GM18519 (cell line): ENCODE measurements around the gene BAZ1B.
"Not testable (repeated sequence)": the region's sequence is repeated elsewhere in the genome, so short reads cannot be mapped to it uniquely, and the experiment has no call there.

Experiments
- ATAC-seq: cut with Tn5 transposase; IDR thresholded peaks from one replicate; pipeline ENCODE4 v1.9.1; 2021; ENCODE audit warnings: mild to moderate bottlenecking, moderate library complexity; ENCODE audit not compliant: unreplicated experiment, low FRiP score

Gene BAZ1B

GRCh38 chr7:73522105-73522872 is at the start of gene BAZ1B:
BAZ1B (minus strand) TSS chr7:73522293; CDS start chr7:73521933, 360 bp downstream.
- peak; percentile 79 for ATAC-seq

- ATAC-seq: no peak
Measured at GRCh38 chr7:73570977-73571376, 48.9 kb upstream of the BAZ1B start.

- no peak for ATAC-seq
Measured at GRCh38 chr7:73570521-73570920, 48.4 kb upstream of the BAZ1B start.

- no peak for ATAC-seq
Measured at GRCh38 chr7:73569042-73569608, 47.0 kb upstream of the BAZ1B start.

GRCh38 chr7:73567846-73568685 is 46.0 kb upstream of the BAZ1B start:
- no peak for ATAC-seq

GRCh38 chr7:73567140-73567539 is 45.0 kb upstream of the BAZ1B start:
- ATAC-seq: no peak

DNA sequence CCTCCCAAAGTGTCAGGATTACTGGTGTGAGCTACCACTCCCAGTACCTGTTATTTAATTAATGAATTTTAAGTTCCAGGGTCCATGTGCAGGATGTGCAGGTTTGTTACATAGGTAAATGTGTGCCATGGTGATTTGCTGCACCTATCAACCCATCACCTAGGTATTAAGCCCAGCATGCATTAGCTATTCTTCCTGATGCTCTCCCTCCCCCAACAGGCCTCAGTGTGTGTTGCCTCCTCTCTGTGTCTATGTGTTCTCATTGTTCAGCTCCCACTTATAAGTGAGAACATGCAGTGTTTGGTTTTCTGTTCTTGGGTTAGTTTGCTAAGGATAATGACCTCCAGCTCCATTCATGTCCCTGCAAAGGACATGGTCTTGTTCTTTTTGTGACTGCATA is 44.3 kb upstream of the BAZ1B start:
- ATAC-seq: not testable (repeated sequence)

- no peak for ATAC-seq
Measured at GRCh38 chr7:73565675-73566340, 43.7 kb upstream of the BAZ1B start.

- no peak for ATAC-seq
Measured at GRCh38 chr7:73560109-73560835, 38.2 kb upstream of the BAZ1B start.

GRCh38 chr7:73557397-73558257 is 35.5 kb upstream of the BAZ1B start, which contains the start of gene BCL7B:
BCL7B (minus strand) TSS chr7:73557690; CDS start chr7:73557578, 112 bp downstream.
- peak; percentile 24 for ATAC-seq

- peak; percentile 71 for ATAC-seq
Measured at GRCh38 chr7:73557108-73557396, 35.0 kb upstream of the BAZ1B start.

DNA sequence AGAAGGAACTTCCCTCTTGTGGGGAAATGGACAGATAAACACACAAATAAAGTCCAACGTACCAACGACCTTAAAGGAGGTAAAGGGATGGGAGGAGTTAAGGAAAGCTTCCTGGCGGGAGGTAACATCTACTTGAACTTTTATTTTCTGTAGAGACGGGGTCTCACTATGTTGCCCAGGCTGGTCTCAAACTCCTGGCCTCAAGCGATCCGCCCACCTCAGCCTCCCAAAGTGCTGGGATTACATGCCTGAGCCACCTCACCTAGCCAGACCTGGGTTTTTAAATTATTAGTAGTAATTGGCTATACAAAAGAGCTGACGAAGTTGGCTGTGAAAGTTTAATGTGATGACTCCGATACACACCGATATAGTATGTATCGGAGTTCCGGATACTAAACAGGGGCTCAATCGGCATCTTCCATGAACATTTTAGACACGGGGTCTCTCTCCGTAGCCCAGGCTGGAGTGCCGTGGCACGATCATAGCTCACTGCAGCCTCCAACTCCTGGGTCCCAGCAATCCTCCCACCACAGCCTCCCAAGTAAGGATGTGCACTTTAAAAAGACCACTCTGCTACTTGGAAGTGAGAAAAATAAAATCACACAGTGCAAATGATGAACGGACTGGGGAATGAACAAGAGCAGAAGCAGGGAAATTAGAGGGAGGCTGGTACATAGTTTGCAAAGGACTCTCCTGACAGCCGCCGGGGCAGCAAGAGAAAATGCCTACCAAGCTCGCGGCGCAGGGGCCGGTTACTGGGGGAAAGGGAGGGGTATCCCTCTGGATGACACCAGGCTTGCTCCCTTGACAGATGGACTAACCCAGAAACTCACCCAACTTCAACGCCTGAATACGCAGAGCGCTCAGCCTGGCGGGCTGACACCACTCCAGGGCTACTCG is 34.4 kb upstream of the BAZ1B start:
- ATAC-seq: no peak

DNA sequence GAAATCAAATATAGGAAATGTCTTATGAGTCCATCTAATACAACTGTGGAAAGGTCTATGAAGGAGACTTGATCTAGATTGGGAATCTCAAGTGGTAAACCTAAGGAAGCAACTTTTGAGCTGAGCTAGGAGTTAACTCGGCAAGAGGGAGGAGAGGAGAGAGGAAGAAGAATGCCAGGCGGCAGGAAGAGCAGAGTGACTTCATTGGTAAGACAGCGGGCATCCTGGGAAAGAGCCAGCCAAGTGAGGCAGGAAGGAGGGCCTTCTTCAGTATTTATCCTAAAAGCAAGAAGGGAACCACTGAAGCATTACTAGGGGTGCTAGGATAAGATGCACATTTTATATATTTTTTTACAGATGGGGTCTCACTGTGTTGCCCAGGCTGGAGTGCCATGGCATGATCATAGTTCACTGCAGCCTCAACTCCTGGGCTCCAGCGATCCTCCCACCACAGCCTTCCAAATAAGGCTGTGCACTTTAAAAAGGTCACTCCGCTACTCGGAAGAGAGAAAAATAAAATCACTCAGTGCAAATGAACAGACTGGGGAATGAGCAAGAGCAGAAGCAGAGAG is 33.4 kb upstream of the BAZ1B start:
- ATAC-seq: no peak

- ATAC-seq: not testable (repeated sequence)
Measured at GRCh38 chr7:73550093-73550492, 28.0 kb upstream of the BAZ1B start.

DNA sequence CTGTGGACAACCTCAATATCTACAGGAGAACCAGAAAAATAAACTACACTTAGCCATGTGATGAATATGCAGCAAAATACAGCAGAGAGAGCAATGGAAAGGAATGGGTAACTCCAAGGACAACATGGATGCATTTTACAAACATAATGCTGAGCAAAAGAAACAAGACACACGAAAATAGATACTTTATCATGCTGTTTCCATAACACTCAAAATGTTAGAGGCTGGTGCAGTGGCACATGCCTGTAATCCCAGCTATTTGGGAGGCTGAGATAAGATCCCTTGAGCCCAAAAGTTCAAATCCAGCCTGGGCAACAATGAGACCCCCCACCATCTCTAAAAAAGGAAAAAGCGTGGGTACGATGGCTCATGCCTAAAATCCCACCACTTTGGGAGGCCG is 27.1 kb upstream of the BAZ1B start:
- no peak for ATAC-seq

DNA sequence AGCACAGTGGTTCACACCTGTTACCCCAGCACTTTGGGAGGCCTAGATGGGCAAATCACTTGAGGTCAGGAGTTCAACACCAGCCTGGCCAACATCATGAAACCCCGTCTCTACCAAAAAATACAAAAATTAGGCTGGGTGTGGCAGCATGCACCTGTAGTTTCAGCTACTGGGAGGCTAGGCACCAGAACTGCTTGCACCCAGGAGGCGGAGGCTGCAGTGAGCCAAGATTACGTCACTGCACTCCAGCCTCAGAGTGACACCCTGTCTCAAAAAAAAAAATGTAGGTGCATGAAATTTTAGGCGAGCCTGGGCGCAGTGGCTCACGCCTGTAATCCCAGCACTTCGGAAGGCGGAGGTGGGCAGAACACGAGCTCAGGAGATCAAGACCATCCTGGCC is 25.7 kb upstream of the BAZ1B start:
- ATAC-seq: no peak

DNA sequence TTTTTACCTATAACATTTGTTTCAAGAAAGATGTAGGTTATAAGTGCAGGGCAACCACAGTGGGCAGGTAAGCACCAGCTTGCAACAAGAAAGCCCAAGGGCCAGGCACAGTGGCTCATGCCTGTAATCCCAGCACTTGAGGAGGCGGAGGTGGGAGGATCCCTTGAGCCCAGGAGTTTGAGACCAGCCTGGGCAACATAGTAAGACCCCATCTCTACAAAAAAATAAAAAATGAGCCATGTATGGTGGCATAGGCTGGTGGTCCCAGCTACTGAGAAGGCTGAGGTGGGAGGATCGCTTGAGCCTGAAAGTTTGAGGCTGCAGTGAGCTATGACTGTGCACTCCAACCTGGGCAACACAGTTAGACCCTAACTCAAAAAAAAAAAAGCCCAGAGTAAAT is 22.6 kb upstream of the BAZ1B start:
- no peak for ATAC-seq

DNA sequence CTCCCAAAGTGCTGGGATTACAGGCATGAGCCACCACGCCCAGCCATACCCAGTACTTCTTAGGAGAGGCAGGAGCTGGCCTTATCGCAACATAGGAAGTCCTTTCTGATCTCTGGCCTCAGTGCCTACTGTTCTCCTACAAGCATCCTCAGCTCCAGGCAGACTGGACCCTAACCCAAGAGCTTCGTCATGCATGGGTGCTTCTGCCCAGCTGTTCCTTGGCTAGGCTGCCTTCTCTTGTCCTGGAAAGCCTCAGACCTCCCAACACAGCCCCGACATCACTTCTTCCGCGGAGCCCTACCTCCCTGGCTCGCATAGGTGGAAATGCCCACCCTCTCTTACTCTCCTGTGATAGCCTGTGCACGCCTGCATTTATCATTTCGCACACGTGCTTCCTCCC is 19.6 kb upstream of the BAZ1B start:
- ATAC-seq: no peak
